ENCODE data around the gene CETP. TPM values are rescaled to one million over a fixed set of nuclear protein-coding genes. Genes with fewer than 3 reads are reported as not detected.

CETP gene
- total and polyA plus RNA-seq, 2 of the 8 experiments (the other 6 are each of a cell fraction or from before 2014, with no cell fraction given) = not detected

DNA sequence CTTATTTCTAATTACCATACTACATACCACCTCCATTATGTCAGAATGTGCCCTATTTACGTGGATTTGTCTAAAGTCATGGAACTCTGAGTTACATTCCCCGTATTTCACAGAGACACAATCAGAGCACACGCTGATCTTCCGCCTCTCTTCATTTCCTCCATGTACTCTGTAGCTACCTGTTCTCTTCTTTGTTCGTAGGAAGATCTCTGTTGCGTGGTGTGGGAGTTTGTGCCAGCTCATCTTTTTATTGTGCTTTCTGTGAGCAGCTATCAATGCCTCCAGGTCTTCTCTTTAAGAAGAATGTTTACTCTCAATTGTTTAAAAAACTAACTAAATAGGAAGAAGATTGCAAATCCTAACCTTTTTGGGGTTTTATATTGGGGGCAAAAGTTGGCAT, 54.6 kb downstream of the CETP start:
- no peak overlapping the region for H3K14ac ChIP-seq (ENCODE audit: insufficient read length)
- H2BK120ac ChIP-seq (replicated peaks; ENCODE audit: low read depth, low read length) = no peak overlapping the region
- no peak for FAIRE-seq
- no peaks in the 10 kb centered on the region for H4K20me1 ChIP-seq (replicated peaks in 1 of 2; ENCODE audit: control insufficient read depth in 1 of 2, insufficient read depth in 2 of 2, low read length in 2 of 2)
- no peak overlapping the region for H3K9ac ChIP-seq (replicated peaks in 1 of 4; ENCODE audit: extremely low read depth in 1 of 4, low read depth in 3 of 4, low read length in 3 of 4)
- H2BK5ac ChIP-seq (ENCODE audit: low read depth, low read length) = no peak overlapping the region
- no peak overlapping the region for H3K4me2 ChIP-seq (ENCODE audit: insufficient read depth in 1 of 2, low read depth in 2 of 2, low read length in 2 of 2)
- H3K27ac ChIP-seq (ENCODE audit: low read depth, low read length) = no peak overlapping the region
- no peaks in the 10 kb centered on the region for H3K36me3 ChIP-seq (ENCODE audit: control insufficient read depth in 2 of 4, insufficient read depth in 4 of 4, low read length in 3 of 4)
- H2BK15ac ChIP-seq (ENCODE audit: low read length) = no peak overlapping the region
- DNase-seq (ENCODE audit: low read depth in 1 of 2, low spot score in 2 of 2) = no peak
- H3K23me2 ChIP-seq (ENCODE audit: low read depth, low read length) = no peaks in the 10 kb centered on the region
- no peak overlapping the region for H2AK5ac ChIP-seq (ENCODE audit: low read depth, low read length)
- H3K79me1 ChIP-seq (ENCODE audit: low read depth, low read length) = no peaks in the 10 kb centered on the region
- H2BK20ac ChIP-seq (ENCODE audit: low read length) = no peak overlapping the region
- ChIA-PET POLR2A (ENCODE audit: partially characterized antibody) (interaction anchor here (0.6 to 0.8 kb wide), 2 partner anchors 9 to 788 kb away, joined by 3 read pairs; no protein-coding TSS in a partner anchor), CTCF (ENCODE audit: partially characterized antibody) (interaction anchor here (1.4 to 1.5 kb wide), 2 partner anchors 10 to 11 kb away, joined by 3 read pairs; no protein-coding TSS in a partner anchor)
- no peak overlapping the region for H4K5ac ChIP-seq (ENCODE audit: insufficient read length, low read depth, low read length)
- H4K8ac ChIP-seq (ENCODE audit: extremely low read depth, insufficient read depth, low read length) = no peak overlapping the region
- no peak overlapping the region for H3K18ac ChIP-seq (ENCODE audit: extremely low read depth, low read length)
- no peak overlapping the region for H2BK12ac ChIP-seq (ENCODE audit: low read depth, low read length)
- H3K56ac ChIP-seq (replicated peaks; ENCODE audit: insufficient read length, low read depth, low read length) = no peak overlapping the region
- no peaks in the 10 kb centered on the region for H3K9me3 ChIP-seq (ENCODE audit: insufficient read depth in 2 of 2, low read depth in 1 of 2, low read length in 1 of 2)
- WGBS, 2 experiments (ENCODE audit: extremely low coverage in 1 of 2, insufficient coverage in 1 of 2, insufficient read length in 1 of 2, insufficient replicate concordance in 2 of 2, low coverage in 1 of 2, low lambda C conversion rate in 2 of 2, missing lambda C conversion rate in 1 of 2) = 93% methylated on average over 6 of the region's 6 CpGs; no CpG with 5 or more reads in 1 of the 2 experiments
- no peak overlapping the region for H2AFZ ChIP-seq (ENCODE audit: low read length)
- H3K23ac ChIP-seq (ENCODE audit: insufficient read length) = no peak overlapping the region
- H3K79me2 ChIP-seq (ENCODE audit: control insufficient read depth in 1 of 2, insufficient read depth in 2 of 2, low read length in 2 of 2) = no peaks in the 10 kb centered on the region
- H3K4ac ChIP-seq (replicated peaks; ENCODE audit: insufficient read length, low read depth, low read length) = no peak overlapping the region
- H3K27me3 ChIP-seq (replicated peaks in 1 of 4; ENCODE audit: control insufficient read depth in 3 of 4, extremely low read depth in 1 of 4, insufficient read depth in 3 of 4, low read length in 3 of 4) = no peaks in the 10 kb centered on the region
- peaks cover 0 to 2% (median 0%) of the 10 kb centered on the region in 4 experiments; a peak in 1 of 7 replicates for H3K4me1 ChIP-seq (replicated peaks in 1 of 4; ENCODE audit: control insufficient read depth in 3 of 4, insufficient read depth in 4 of 4, low read length in 3 of 4)
- no peak overlapping the region for H4K91ac ChIP-seq (replicated peaks; ENCODE audit: insufficient read length, low read length)
- no peak overlapping the region for H3K4me3 ChIP-seq (ENCODE audit: extremely low read depth in 1 of 4, insufficient read depth in 2 of 4, low read depth in 3 of 4, low read length in 4 of 4)
- TF ChIP-seq CEBPB (IDR thresholded peaks at IDR 0.05; ENCODE audit: low read depth, low read length) = no peak
- no peak for TF ChIP-seq RFX5 (IDR thresholded peaks at IDR 0.05; ENCODE audit: borderline replicate concordance, low read depth, low read length)
- no peak for TF ChIP-seq NANOG (IDR thresholded peaks at IDR 0.05; ENCODE audit: insufficient read depth, low read depth, low read length, poor library complexity, severe bottlenecking)
- TF ChIP-seq YY1 (IDR thresholded peaks at IDR 0.05; ENCODE audit: low read depth, low read length) = no peak
- TF ChIP-seq RAD21 (IDR thresholded peaks at IDR 0.05 in 1 of 2, conservative IDR thresholded peaks at IDR 0.05 in 1 of 2; ENCODE audit: low read depth in 2 of 2, low read length in 2 of 2) = no peak
- no peak for TF ChIP-seq KDM4A (IDR thresholded peaks at IDR 0.05; ENCODE audit: low read depth, low read length, severe bottlenecking)
- no peak for TF ChIP-seq E2F6 (IDR thresholded peaks at IDR 0.05)
- no peak for TF ChIP-seq CHD2 (IDR thresholded peaks at IDR 0.05; ENCODE audit: low read length)
- TF ChIP-seq ASH2L (IDR thresholded peaks at IDR 0.05; ENCODE audit: low read length) = no peak
- TF ChIP-seq SP2 (IDR thresholded peaks at IDR 0.05; ENCODE audit: low read length) = no peak
- no peak for TF ChIP-seq POLR2A (IDR thresholded peaks at IDR 0.05; ENCODE audit: control extremely low read depth in 1 of 2, low read depth in 2 of 2, low read length in 2 of 2)
- no peak for TF ChIP-seq BCL11A (IDR thresholded peaks at IDR 0.05; ENCODE audit: low read depth in 2 of 2, low read length in 2 of 2)
- TF ChIP-seq CBX8 (IDR thresholded peaks at IDR 0.05; ENCODE audit: borderline replicate concordance, low read depth, low read length) = no peak
- TF ChIP-seq SP1 (IDR thresholded peaks at IDR 0.05; ENCODE audit: low read depth, low read length) = no peak
